ENCODE measurements around the gene RASGRP2. TPM values are rescaled to one million over a fixed set of nuclear protein-coding genes. Genes with fewer than 3 reads are reported as not detected.

Gene RASGRP2
- total and polyA plus RNA-seq, 2 of the 8 experiments (the other 6 are each of a cell fraction or from before 2014, with no cell fraction given) = 40.6 to 45.7 TPM

GRCh38 chr11:64770120-64770519 is 26.2 kb upstream of the RASGRP2 start (continued):
- TF ChIP-seq EZH2 (IDR thresholded peaks at IDR 0.05; ENCODE audit: low read depth, low read length, severe bottlenecking) (no peak), TBP (IDR thresholded peaks at IDR 0.05; ENCODE audit: low read depth, low read length) (no peak), SIRT6 (IDR thresholded peaks at IDR 0.05; ENCODE audit: low read length) (no peak), TAF1 (IDR thresholded peaks at IDR 0.05; ENCODE audit: low read depth, low read length) (no peak), NANOG (IDR thresholded peaks at IDR 0.05; ENCODE audit: insufficient read depth, low read depth, low read length, poor library complexity, severe bottlenecking) (no peak), HDAC6 (IDR thresholded peaks at IDR 0.05; ENCODE audit: low read depth, low read length) (no peak), SP1 (IDR thresholded peaks at IDR 0.05; ENCODE audit: low read depth, low read length) (no peak), CEBPB (IDR thresholded peaks at IDR 0.05; ENCODE audit: low read depth, low read length) (no peak)
